Activated gamma-delta T cell treated with anti-CD3 and anti-CD28 coated beads, Interleukin-2, amount 50 U/mL, for 16 hours (primary cell): ENCODE results near the gene SMAD3.

Experiments used
- DNase-seq: peaks from one replicate; pipeline ENCODE4 v3.0.0-alpha.2; 2020; ENCODE audit warnings: low read depth

The SMAD3 gene

DNA sequence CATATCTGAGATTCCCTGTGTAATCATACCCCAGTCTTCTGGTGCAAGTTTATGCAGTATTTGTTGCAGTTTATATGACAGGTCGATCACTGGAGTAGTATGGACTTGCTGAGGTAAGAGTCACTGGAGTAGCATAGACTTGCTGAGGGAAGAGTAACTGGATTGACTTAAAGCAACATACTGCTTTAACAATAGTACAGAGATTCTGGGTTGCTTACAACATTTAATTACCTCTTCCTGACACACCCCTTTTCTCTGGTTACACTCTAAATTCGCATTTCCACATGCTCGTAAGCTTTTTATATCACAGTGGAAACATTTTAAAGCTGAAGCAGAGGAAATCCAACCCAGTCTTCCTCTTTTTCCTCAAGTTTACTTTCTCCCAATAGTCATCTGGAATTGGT is 177.3 kb downstream of the SMAD3 start:
- no peak for DNase-seq
